GM04503 (cell line): ENCODE data around the gene CEP95.
"Not testable (repeated sequence)": the region's sequence is repeated elsewhere in the genome, so short reads cannot be mapped to it uniquely, and the experiment has no call there.

Experiments
- DNase-seq: peaks from one replicate; pipeline ENCODE4 v3.0.0-alpha.2; 2012; ENCODE audit warnings: low read depth

Gene CEP95, protein sequence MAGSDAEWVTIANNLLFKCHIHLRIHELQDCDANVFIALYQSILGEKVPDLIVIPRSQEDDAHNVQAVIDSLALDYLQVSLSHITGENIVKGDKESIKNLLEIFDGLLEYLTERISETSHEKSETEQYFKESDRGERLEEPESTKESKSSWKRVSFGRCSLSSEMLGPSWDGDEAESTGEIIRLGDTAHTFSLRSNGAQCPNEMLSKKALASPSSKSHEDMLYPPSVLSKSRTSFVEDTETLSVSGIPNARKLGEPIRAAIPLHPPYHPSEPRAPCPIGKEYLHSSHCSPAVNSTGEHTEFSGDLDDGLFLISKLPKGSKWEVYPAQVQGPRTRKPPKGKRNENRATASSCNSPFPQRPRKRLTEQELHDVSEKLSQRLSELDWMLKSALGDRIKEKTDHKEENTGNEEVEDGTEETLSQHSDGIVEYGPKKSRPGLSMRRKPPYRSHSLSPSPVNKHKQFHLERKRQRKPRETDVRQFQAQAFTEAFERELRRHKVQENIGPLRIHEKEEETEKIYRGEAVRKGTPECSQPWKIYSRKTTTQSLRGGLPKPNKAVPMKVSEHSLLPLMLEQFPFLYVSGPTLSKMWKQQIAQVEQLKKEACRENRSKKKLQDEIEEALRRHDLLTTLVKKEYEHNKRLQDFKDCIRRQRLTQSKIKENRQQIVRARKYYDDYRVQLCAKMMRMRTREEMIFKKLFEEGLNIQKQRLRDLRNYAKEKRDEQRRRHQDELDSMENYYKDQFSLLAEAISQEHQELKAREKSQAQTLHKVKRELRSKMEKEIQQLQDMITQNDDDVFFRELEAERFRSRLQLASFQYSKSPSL

DNA sequence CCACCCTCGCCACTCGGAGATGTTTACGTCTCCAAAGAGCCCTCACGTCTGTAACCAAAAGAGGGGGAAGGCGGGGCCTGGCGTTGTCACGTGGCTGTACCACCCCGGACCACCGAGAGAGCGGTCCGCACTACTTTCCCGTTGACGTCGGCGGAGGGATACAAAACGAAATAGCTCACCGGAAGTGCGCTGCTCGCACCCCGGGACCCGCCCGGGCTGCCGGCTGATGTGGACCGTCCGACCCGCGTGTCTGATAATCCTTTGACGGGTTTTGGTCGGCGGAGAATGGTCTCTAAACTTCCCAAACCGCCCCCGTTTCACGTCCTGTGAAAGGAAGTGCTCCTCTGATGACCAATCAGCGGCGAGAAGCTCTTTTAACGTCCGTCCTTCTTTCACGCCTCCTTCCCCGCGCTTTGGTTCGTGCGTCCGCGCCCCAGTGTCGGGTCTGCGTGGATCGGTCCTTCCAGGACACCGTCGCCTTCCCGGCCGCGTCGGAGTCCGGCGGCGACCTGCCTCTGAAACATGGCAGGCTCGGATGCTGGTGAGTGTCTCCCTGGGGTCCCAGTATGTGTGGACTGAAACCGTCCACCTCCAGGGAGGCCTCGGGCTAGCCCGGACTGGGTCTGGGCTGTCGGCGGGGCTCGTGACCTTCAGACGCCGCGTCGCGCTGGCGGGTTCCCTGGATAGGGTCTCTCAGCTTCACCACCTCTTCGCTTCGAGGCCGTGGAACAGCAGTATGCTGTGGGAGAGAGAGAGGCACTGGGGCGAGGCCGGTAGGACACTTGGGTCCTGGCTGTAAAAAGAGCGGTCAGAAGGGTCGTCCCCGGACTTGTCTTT is at the start of gene CEP95:
CEP95 (plus strand) TSS at position 402 of the 837 bp plus-strand sequence; CDS start at position 523, 121 bp downstream.
- DNase-seq = peak; percentile 89

DNA sequence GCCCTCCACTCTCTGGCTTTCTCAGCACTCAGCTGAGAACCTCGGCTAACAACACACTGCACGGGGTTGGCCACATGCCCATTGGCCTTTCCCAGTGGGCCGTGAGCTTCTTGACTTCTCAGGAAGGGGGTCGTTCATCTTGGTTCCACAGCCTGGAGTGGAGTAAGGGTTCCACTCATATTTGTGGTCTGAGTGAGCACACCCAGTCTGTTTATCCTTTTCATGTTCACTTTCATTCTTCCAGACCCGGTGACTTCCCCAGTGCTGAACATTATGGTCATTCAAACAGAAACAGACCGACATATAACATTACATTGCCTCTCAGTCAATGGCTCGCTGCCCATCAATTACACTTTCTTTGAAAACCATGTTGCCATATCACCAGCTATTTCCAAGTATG is 49.6 kb upstream of the CEP95 start:
- no peak for DNase-seq

DNA sequence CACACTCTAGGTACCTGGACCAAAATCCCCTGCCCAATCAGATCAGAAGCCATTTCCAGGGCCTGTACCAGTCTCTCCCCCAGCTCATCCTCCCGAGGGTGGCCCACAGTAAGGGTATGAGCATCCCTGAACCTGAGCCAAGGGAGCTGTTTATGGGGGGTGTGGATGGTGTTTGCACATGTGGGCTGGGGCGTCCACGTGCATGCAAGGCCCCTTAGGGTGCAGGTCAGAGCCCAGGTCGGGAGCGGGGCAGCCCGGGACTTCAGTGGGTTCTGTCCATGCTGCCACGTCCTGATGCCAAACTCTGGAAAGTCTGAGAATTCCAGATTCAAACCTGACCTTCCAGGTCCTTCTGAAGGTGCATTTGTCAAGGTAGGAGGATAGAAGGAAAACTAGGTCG is 48.0 kb upstream of the CEP95 start:
- DNase-seq = no peak

DNA sequence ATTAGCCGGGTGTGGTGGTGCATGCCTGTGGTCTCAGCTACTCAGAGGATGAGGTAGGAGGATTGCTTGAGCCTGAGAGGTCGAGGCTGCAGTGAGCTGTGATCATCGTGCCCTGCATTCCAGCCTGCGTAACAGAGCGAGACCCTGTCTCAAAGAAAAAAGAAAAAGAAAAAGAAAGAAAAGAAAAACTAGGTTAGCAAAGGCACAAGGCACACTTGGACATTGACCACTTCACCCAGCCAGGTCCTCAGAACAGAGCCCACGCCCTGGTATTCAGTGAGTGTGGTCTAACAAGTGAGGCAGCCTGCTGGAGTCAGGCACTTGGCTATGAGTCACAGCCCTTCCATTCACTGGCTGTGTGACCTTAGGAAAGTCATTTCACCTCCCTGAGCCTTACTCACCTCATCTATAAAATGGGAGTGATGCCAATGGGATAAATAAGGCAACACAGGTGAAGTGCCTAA is 47.5 kb upstream of the CEP95 start:
- no peak for DNase-seq

DNA sequence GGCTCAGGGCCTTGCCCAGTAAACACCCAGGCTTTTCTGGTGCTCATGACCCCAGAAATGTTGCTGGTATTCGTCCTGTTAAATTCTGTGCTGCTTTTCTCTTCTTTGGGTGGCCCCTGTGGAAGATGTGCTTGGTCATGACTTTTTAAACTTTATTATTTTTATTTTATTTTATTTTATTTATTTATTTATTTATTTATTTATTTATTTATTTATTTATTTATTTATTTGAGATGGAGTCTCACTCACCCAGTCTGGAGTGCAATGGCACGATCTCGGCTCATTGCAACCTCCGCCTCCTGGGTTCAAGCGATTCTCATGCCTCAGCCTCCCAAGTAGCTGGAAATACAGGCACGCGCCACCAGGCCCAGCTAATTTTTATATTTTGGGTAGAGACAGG is 47.0 kb upstream of the CEP95 start:
- not testable (repeated sequence) for DNase-seq

DNA sequence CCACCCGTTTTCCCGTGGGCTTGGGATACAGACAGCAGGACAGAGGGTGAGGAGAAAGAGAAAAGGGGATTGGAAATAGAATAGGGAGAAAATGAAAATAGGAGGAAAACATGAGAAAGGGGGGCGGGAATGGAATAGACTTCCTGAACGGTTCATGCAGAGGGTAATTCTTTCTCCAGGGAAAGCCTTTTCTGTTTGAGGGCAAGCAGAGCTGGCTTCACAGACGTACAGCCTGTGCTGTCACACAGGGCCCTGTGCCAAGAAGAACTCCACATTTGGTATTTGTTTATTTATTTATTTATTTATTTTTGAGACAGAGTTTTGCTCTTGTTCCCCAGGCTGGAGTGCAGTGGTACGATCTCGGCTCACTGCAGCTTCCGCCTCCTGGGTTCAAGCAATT is 45.8 kb upstream of the CEP95 start:
- DNase-seq = no peak

DNA sequence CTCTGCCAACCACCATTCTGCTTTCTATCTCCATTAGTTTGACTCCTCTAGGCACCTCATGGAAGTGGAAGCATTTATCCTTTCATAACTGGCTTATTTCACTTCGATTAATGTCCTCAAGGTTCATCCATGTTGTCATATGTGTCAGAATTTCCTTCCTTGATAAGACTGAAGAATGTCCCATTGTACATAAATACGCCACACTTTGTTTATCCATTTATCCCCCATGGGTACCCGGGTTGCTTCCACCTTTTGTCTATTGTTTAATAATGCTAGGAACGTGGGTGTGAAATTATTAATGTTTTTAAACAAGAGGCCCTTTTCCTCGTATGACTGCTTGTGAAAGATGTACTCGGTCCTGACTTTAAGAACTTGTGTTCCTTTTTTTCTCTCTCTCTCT is 45.0 kb upstream of the CEP95 start:
- no peak for DNase-seq

DNA sequence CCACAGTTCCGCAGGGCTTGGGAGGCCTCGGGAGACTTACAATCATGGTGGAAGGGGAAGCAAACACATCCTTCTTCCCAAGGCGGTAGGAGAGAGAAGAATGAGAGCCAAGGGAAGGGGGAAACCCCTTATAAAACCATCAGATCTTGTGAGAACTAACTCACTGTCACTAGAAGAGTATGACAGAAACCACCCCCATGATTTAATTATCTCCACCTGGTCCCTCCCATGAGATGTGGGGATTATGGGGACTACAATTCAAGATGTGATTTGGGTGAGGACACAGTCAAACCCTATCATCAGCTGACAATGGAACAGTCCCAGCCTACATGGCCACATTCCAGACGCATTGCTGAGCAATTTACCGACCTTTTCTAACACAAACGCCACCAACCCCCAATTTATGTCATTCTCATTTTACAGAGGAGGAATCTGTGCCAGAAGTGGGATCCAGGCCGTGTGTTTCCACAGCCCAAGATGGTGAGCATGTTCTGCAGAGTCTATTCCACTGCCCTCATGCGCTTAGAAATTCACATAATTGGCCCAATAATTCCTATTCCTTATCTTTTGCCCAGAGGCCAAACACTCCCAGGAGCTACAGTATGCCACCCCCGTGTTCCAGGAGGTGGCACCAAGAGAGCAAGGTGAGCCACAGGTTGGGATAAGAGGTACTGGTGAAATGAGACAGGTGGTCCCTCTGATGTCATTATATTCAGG is 40.6 kb upstream of the CEP95 start:
- no peak for DNase-seq

DNA sequence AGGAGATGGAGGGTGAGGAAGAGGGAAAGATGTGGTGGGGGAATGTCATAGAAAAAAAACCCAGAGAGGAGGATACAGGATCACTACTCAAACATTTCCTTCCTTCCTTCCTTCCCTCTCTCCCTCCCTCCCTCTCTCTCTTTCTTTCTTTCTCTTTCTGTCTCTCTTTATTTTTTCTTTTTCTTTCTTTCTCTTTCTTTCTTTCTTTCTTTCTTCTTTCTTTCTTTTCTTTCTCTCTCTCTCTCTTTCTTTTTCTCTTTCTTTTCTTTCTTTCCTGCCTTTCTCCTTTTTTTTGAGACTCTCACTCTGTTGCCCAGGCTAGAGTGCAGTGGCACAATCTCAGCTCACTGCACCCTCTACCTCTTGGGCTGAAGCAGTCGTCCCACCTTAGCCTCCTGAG is 39.9 kb upstream of the CEP95 start:
- DNase-seq = not testable (repeated sequence)

DNA sequence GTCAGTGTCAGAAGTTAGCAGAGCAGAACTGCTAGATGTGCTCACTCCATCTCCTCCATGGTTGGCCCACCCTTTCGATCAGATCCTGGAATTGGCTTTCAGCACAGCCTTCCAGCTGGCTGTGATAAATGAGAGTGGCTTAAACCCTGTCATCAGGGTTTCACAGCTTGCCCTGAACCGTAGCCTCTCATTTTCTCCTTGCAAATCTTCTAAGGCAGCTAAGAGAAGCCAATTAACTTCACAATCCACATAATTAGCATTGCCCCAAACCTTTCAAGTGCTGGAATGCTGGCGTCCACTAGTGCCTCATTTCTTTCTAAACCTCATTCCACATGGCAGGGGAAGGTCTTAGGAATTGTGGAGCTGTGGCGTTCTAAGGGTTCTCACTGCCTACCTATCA is 36.2 kb upstream of the CEP95 start:
- DNase-seq = no peak

DNA sequence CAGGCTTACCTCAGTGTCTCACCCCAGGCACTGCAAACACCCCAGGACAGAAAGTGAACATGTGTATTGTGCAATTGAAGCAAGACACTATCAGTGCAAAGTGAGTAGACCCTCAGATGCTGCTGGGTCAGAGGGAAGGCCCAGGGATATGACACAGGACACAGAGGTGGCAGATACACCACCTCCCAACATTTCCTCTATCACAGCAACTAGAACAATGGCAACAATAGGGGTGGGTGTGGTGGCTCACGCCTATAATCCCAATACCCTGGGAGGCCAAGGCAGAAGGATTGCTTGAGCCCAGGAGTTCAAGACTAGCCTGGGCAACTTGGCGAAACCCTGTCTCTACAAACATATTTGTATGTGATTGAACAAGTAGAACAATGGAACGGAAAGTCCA is 35.3 kb upstream of the CEP95 start:
- no peak for DNase-seq

DNA sequence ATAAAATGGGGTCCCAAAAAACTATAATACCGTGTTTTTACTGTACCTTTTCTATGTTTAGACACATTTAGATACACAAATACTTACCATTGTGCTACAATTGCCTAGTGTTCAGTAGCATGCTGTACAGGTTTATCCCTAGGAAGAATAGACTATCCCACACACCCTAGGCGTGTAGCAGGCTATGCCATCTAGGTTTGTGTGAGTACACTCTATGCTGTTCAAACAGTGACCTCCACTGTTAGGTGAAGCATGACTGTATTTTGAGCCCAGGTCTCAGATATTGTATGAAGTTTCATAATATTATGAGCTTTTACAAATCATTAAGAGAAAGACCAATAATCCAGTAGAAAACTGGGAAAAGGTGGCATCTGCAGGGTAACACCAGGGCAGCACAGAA is 34.2 kb upstream of the CEP95 start:
- DNase-seq = no peak

DNA sequence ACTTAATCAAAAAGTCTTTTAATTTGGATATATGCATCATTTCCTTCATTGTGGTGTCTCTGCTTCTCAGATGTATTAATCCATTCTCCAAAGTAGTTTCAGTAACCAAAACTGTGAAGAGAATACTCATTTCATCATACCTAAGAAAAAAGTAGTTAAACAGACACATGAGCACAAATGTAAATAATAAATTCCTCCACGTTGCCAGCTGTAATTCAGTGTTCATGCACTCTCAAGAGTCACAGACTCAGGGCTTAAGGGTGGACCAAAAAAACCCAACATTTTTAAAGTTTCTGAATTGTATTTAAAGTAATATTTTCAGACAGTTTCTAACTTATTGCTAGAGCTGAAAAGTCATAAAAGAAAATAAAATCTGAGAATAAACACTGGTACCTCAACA is 28.9 kb upstream of the CEP95 start:
- no peak for DNase-seq

DNA sequence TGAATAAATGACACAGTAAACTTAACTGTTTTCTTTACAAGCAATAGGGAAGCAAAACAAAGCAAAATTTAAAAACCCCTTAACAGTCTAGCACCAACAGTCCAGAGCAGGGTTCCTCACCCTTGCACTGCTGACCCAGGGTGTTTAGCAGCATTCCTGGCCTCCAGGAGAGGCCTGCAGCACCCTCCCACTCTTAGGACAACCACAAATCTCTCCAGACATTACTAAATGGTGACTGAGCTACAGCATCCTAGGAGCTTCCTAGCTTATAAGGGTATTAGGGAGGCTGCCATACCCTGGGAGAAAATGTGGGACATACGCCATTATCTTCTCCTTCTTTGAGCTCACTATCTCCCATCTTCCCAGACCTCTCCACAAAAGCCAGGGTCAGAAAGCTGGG is 25.8 kb upstream of the CEP95 start:
- no peak for DNase-seq

DNA sequence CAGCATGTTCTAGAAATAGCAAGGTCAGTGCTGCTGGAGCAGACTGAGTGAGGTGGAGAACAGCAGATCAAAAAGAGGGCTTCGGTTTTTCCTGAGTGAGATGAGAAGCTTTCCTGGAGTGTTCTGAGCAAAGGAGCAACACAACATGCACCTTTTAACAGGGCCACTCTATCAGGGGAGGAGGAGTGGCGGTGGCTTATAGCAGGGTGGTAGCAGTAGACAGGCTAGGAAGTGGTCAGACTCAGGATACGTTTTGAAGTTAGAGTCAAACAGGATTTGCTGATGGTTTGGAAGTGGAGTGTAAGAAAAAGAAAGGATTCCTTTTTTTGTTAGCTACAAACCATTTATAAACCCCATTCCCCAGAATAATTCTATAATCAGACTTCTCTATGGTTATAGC is 22.4 kb upstream of the CEP95 start:
- no peak for DNase-seq

DNA sequence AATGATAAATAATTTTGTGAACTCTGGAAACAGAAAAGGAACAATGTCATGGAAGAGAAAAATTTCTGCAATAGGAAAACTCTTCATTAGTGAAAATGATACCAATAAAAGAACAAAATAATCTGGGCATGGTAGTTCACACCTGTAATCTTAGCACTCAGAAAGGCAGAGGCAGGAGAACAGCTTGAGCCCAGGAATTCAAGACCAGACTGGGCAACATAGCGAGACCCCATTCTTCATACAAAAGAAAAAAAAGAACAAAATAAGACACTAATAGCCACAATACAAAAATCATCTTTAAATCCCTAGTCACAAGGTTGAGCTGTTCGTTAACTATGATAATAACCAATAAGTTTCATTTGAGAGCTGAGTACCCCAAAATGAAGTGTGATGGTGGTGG is 18.5 kb upstream of the CEP95 start:
- DNase-seq = no peak

DNA sequence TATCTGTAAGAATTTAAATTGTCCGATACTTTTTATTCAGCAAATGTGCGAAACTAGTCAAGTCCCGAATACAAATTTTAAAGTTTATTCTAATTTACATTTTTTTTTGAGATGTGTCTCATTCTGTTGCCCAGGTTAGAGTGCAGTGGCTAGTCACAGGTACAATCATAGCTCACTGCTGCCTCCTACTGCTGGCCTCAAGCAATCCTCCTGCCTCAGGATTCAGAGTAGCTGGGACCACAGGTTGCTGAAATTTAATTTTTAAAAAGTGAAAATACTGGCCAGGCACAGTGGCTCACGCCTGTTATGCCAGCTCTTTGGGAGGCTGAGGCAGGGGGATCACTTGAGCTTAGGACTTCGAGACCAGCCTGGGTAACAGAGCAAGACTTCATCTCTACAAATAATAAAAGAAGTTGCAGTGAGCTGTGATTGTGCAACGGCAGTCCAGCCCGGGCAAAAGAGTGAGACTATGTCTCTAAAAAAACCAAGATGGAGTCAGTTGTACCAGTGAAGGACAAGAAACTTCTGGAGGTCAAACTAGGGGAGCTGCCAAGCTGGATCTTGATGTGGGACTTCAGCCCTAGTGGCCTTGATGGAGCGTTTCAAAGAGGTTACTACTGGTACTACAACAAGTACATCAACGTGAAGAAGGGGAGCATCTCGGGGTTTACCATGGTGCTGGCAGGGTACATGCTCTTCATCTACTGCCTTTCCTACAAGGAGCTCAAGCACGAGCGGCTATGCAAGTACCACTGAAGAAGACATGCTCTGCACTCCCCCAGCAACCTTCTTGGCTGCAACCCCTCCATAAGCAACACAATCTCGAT is 15.5 kb upstream of the CEP95 start:
- no peak for DNase-seq

DNA sequence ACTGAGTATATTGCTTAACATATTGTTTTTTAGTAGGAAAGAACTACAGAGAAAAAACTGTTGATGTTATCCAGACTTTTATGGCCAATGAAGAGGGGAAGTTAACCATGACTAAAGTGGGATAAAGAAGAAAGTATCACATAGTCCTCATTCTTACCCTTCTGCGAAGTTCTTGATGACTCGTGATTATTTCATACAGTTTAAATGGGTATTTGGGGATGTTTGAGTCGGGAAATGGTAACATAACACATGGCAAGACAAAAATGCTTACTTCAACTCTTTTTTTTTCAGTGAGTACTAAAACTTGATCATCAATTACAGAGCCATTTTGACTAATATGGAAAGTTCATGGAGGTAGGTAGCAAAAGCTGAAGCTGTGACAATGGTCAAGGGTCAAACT is 14.8 kb upstream of the CEP95 start:
- no peak for DNase-seq

DNA sequence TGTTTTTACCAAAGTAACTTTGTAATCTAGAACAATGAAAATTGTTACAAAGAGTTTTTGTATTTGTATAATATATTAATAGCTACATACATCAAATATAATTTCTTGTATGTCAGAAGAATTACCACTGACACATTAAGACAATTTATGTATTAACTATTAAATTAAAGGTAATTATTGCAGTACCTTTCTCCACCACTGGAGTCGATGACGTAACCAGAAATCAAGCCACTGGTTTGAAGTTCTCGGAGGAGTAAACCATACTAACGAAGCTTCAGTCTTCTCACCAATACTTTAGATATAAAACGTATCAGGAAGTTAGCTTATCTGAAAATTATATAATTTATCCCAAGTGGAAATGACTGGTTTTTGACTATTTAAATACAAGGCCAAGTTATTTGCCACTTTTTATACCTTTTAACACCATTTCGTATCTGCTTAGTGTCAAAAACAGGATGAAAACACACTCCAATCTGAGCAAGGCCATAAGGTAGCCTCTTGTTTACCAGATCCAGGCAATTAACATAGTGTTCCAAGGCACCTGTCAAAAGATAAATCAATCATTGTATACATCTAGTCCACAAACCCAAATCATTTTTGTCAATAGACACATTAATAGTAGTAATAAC is 14.2 kb upstream of the CEP95 start:
- DNase-seq = no peak

DNA sequence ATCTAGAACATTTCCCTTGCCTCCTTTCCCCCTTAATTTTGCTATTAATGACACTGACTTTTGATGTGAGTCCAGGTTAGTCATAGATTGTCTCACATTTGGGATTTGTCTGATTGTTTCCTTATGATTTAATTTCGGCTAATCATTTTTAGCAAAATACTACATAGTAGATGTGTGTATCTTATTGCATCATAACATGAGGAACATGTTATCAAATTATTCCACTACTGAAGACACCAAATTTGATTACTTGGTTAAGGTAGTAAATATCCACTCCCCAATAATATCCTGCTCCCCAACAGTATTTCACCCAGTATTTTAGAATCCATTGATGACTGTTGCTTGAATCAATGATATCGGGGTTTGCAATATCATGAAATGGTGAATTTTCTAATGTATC is 12.7 kb upstream of the CEP95 start:
- DNase-seq = no peak
